T-helper 17 cell (primary cell): ENCODE results near the gene ACADSB. TPM values are rescaled to one million over a fixed set of nuclear protein-coding genes. Genes with fewer than 3 reads are reported as not detected.

Source experiments
- ATAC-seq: fragments of 150-1000 bp; cut with Tn5 transposase; 2 replicates; pipeline ENCODE4 v1.10.0; 2021; ENCODE audit warnings: mild to moderate bottlenecking, moderate library complexity
- DNase-seq, 3 donors: peaks; one replicate each; pipeline versions ENCODE4 v3.0.0 to v3.0.0-alpha.2; 2020 to 2021
- H3K9me3 ChIP-seq: one replicate; pipeline ENCODE4 v1.7.0; 2013; ENCODE audit warnings: low read length, mild to moderate bottlenecking; ENCODE audit not compliant: control insufficient read depth, poor library complexity, severe bottlenecking
- H3K27ac Mint-ChIP-seq: one replicate; pipeline ENCODE4 v1.8.0; 2022; ENCODE audit warnings: mild to moderate bottlenecking, moderate library complexity, mixed read lengths
- H3K27me3 Mint-ChIP-seq: one replicate; pipeline ENCODE4 v1.8.0; 2022; ENCODE audit warnings: mixed read lengths
- H3K36me3 Mint-ChIP-seq: one replicate; pipeline ENCODE4 v1.8.0; 2022; ENCODE audit warnings: low read depth, mixed read lengths
- H3K4me1 Mint-ChIP-seq: one replicate; pipeline ENCODE4 v1.8.0; 2022; ENCODE audit warnings: mild to moderate bottlenecking, mixed read lengths
- H3K4me3 Mint-ChIP-seq: one replicate; pipeline ENCODE4 v1.8.0; 2022; ENCODE audit warnings: mild to moderate bottlenecking, moderate library complexity, mixed read lengths
- total RNA-seq, 4 donors: library from RNA in 2 of 4; stranded (reverse) in 2 of 4; gene quantifications; one replicate each; pipeline ENCODE4 v1.2.3 and lab custom pipeline; 2022 to 2026

The ACADSB gene
- total RNA-seq, 2 donors from 2014 or later: 19.8 to 24.0 TPM

GRCh38 chr10:123035467-123036086 lies 26.8 kb downstream of the ACADSB start:
- no peaks in the 10 kb centered on the region for H3K9me3 ChIP-seq
- Mint-ChIP-seq H3K4me3 (no peak overlapping the region), H3K27me3 (no peaks in the 10 kb centered on the region), H3K36me3 (peaks cover 5% of the 10 kb centered on the region), H3K27ac (no peak overlapping the region), H3K4me1 (peaks cover 5% of the 10 kb centered on the region)
- ATAC-seq (no peak), DNase-seq (no peak)

- peaks cover 2% of the 10 kb centered on the region for H3K4me1 Mint-ChIP-seq
- DNase-seq (no peak), ATAC-seq (no peak)
- peaks cover 2% of the 10 kb centered on the region for H3K36me3 Mint-ChIP-seq
- H3K4me3 Mint-ChIP-seq: no peak overlapping the region
- no peaks in the 10 kb centered on the region for H3K27me3 Mint-ChIP-seq
- H3K9me3 ChIP-seq: no peaks in the 10 kb centered on the region
- no peak overlapping the region for H3K27ac Mint-ChIP-seq
These were observed 30.2 kb downstream of the ACADSB start for GRCh38 chr10:123038782-123039631.

GRCh38 chr10:123039632-123039930 lies 30.8 kb downstream of the ACADSB start:
- Mint-ChIP-seq H3K4me1 (peaks cover 2% of the 10 kb centered on the region), H3K36me3 (peaks cover 2% of the 10 kb centered on the region), H3K27ac (no peak overlapping the region), H3K27me3 (no peaks in the 10 kb centered on the region), H3K4me3 (no peak overlapping the region)
- H3K9me3 ChIP-seq: no peaks in the 10 kb centered on the region
- no peak for DNase-seq
- ATAC-seq: no peak

GRCh38 chr10:123042708-123043408 lies 34.1 kb downstream of the ACADSB start:
- Mint-ChIP-seq H3K4me1 (peaks cover 2% of the 10 kb centered on the region), H3K36me3 (no peaks in the 10 kb centered on the region), H3K27me3 (no peaks in the 10 kb centered on the region), H3K27ac (no peak overlapping the region), H3K4me3 (no peak overlapping the region)
- H3K9me3 ChIP-seq: no peaks in the 10 kb centered on the region
- DNase-seq (no peak), ATAC-seq (no peak)

GRCh38 chr10:123043409-123043925 lies 34.7 kb downstream of the ACADSB start:
- H3K4me1 Mint-ChIP-seq: peaks cover 2% of the 10 kb centered on the region
- no peak overlapping the region for H3K4me3 Mint-ChIP-seq
- DNase-seq (peak in 1 of 3 donors; percentile 23), ATAC-seq (peak; percentile 75)
- no peaks in the 10 kb centered on the region for H3K27me3 Mint-ChIP-seq
- no peaks in the 10 kb centered on the region for H3K9me3 ChIP-seq
- H3K36me3 Mint-ChIP-seq: no peaks in the 10 kb centered on the region
- H3K27ac Mint-ChIP-seq: no peak overlapping the region

GRCh38 chr10:123044391-123044790 lies 35.6 kb downstream of the ACADSB start:
- no peak overlapping the region for H3K4me3 Mint-ChIP-seq
- H3K4me1 Mint-ChIP-seq: peaks cover 2% of the 10 kb centered on the region
- no peak overlapping the region for H3K27ac Mint-ChIP-seq
- ATAC-seq (no peak), DNase-seq (no peak)
- no peaks in the 10 kb centered on the region for H3K9me3 ChIP-seq
- H3K27me3 Mint-ChIP-seq: no peaks in the 10 kb centered on the region
- no peaks in the 10 kb centered on the region for H3K36me3 Mint-ChIP-seq

GRCh38 chr10:123045961-123046731 lies 37.3 kb downstream of the ACADSB start:
- Mint-ChIP-seq H3K36me3 (no peaks in the 10 kb centered on the region), H3K27ac (no peak overlapping the region), H3K4me3 (no peak overlapping the region), H3K27me3 (no peaks in the 10 kb centered on the region), H3K4me1 (peaks cover 2% of the 10 kb centered on the region)
- no peaks in the 10 kb centered on the region for H3K9me3 ChIP-seq
- DNase-seq (no peak), ATAC-seq (no peak)

GRCh38 chr10:123057968-123058367 lies 49.2 kb downstream of the ACADSB start:
- DNase-seq: no peak
- no peaks in the 10 kb centered on the region for H3K9me3 ChIP-seq
- peaks cover 6% of the 10 kb centered on the region for H3K36me3 Mint-ChIP-seq
- no peak overlapping the region for H3K27ac Mint-ChIP-seq
- no peaks in the 10 kb centered on the region for H3K27me3 Mint-ChIP-seq
- H3K4me1 Mint-ChIP-seq: peaks cover 2% of the 10 kb centered on the region
- no peak for ATAC-seq
- H3K4me3 Mint-ChIP-seq: no peak overlapping the region

GRCh38 chr10:123061865-123062264 lies 53.1 kb downstream of the ACADSB start:
- Mint-ChIP-seq H3K4me3 (no peak overlapping the region), H3K27me3 (peaks cover 26% of the 10 kb centered on the region), H3K36me3 (no peaks in the 10 kb centered on the region), H3K4me1 (peaks cover 2% of the 10 kb centered on the region), H3K27ac (no peak overlapping the region)
- no peak for DNase-seq
- no peak for ATAC-seq
- no peaks in the 10 kb centered on the region for H3K9me3 ChIP-seq

GRCh38 chr10:123062726-123063125 lies 53.9 kb downstream of the ACADSB start:
- Mint-ChIP-seq H3K36me3 (no peaks in the 10 kb centered on the region), H3K27me3 (peaks cover 35% of the 10 kb centered on the region), H3K4me1 (peaks cover 2% of the 10 kb centered on the region), H3K4me3 (no peak overlapping the region), H3K27ac (no peak overlapping the region)
- ATAC-seq (no peak), DNase-seq (no peak)
- no peaks in the 10 kb centered on the region for H3K9me3 ChIP-seq

- no peak overlapping the region for H3K27ac Mint-ChIP-seq
- H3K4me1 Mint-ChIP-seq: no peaks in the 10 kb centered on the region
- H3K27me3 Mint-ChIP-seq: peaks cover 63% of the 10 kb centered on the region
- H3K9me3 ChIP-seq: no peaks in the 10 kb centered on the region
- no peak overlapping the region for H3K4me3 Mint-ChIP-seq
- ATAC-seq (no peak), DNase-seq (no peak)
- H3K36me3 Mint-ChIP-seq: no peaks in the 10 kb centered on the region
These were observed 59.5 kb downstream of the ACADSB start for GRCh38 chr10:123068087-123068853.

GRCh38 chr10:123069246-123069986 lies 60.6 kb downstream of the ACADSB start:
- H3K4me3 Mint-ChIP-seq: no peak overlapping the region

More at GRCh38 chr10:123069246-123069986, 60.6 kb downstream of the ACADSB start:
- no peaks in the 10 kb centered on the region for H3K9me3 ChIP-seq
- no peak overlapping the region for H3K27ac Mint-ChIP-seq
- no peaks in the 10 kb centered on the region for H3K36me3 Mint-ChIP-seq
- H3K4me1 Mint-ChIP-seq: no peaks in the 10 kb centered on the region
- no peak for ATAC-seq
- peaks cover 63% of the 10 kb centered on the region for H3K27me3 Mint-ChIP-seq
- DNase-seq: no peak
